BLaER1 (cell line): ENCODE data around the gene IGF2BP1.

Source experiments
- H3K27ac ChIP-seq: shearing (Covaris generic); formaldehyde crosslinking; 2 replicates; pipeline ENCODE4 v1.8.1; 2022
- H3K27me3 ChIP-seq: shearing (Covaris generic); formaldehyde crosslinking; 2 replicates; pipeline ENCODE4 v1.8.1; 2022
- H3K36me3 ChIP-seq: shearing (Covaris generic); formaldehyde crosslinking; 2 replicates; pipeline ENCODE4 v1.8.1; 2022
- H3K4me1 ChIP-seq: shearing (Covaris generic); formaldehyde crosslinking; 2 replicates; pipeline ENCODE4 v1.8.1; 2022
- H3K4me2 ChIP-seq: shearing (Covaris generic); formaldehyde crosslinking; 2 replicates; pipeline ENCODE4 v1.8.1; 2022
- H3K4me3 ChIP-seq: shearing (Covaris generic); formaldehyde crosslinking; 2 replicates; pipeline ENCODE4 v1.8.1; 2022
- H3K9ac ChIP-seq: shearing (Covaris generic); formaldehyde crosslinking; 2 replicates; pipeline ENCODE4 v1.8.1; 2022
- H3K9me3 ChIP-seq: shearing (Covaris generic); formaldehyde crosslinking; 2 replicates; pipeline ENCODE4 v1.8.1; 2022
- H4K20me1 ChIP-seq: shearing (Covaris generic); formaldehyde crosslinking; 2 replicates; pipeline ENCODE4 v1.8.1; 2022
- Cebpa-rat ChIP-seq: shearing (Covaris generic); IDR thresholded peaks from 2 replicates; pipeline ENCODE4 v1.8.1; 2022

Gene IGF2BP1

DNA sequence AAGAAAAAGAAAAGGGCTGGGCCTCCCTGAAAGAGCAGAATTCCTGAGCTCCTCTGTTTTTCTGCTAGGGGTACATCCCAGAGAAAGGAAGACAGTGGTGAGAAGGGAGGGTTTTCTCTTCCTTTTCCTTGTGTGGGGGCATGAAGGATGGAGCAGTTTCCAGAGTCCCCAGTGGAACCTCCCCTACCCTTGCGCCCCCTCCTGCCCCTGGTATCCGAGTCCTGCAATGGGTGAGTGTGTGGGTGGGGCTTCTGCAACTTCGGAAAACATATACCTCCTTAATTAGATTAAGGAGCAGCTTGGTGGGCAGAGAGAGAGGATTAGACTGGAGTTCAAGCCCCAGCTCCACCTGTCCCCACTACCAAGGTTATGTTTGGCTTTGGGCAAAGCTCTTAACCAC lies 23.4 kb upstream of the IGF2BP1 start:
- H3K4me2 ChIP-seq = no peak overlapping the region
- no peak overlapping the region for H3K4me3 ChIP-seq
- H3K27ac ChIP-seq = no peak overlapping the region
- no peaks in the 10 kb centered on the region for H3K36me3 ChIP-seq
- H3K4me1 ChIP-seq = no peaks in the 10 kb centered on the region
- no peaks in the 10 kb centered on the region for H3K27me3 ChIP-seq
- TF ChIP-seq Cebpa-rat = no peak
- H3K9ac ChIP-seq = no peak overlapping the region
- no peaks in the 10 kb centered on the region for H3K9me3 ChIP-seq
- no peaks in the 10 kb centered on the region for H4K20me1 ChIP-seq

DNA sequence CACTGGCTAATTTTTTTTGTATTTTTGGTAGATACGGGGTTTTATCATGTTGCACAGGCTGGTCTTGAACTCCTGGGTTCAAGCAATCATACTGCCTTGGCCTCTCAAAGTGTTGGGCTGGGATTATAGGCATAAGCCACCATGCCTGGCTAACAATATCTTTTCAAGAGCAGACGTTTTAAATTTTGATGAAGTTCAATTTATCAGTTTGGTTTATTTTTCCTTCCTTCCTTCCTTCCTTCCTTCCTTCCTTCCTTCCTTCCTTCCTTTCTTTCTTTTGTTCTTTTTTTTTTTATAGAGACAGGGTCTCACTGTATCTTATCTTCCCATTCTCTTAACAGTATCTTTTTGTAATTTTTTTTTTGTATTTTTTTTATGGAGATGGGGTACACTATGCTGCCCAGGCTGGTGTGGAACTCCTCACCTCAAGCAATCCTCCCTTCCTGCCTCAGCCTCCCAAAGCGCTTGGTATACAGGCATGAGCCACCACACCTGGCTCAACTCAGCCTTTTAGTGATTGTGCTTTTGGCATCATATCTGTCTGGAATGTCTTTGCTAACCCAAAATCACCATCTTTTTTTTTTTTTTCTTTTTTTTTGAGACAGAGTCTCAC lies 15.2 kb upstream of the IGF2BP1 start:
- TF ChIP-seq Cebpa-rat = no peak
- no peak overlapping the region for H3K9ac ChIP-seq
- H3K4me3 ChIP-seq = no peak overlapping the region
- H3K27me3 ChIP-seq = peaks cover 6% of the 10 kb centered on the region; the same call in 1 of the 2 replicates
- H3K27ac ChIP-seq = no peak overlapping the region
- no peaks in the 10 kb centered on the region for H3K36me3 ChIP-seq
- no peaks in the 10 kb centered on the region for H4K20me1 ChIP-seq
- no peaks in the 10 kb centered on the region for H3K4me1 ChIP-seq
- H3K4me2 ChIP-seq = no peak overlapping the region
- H3K9me3 ChIP-seq = peaks cover 15% of the 10 kb centered on the region

DNA sequence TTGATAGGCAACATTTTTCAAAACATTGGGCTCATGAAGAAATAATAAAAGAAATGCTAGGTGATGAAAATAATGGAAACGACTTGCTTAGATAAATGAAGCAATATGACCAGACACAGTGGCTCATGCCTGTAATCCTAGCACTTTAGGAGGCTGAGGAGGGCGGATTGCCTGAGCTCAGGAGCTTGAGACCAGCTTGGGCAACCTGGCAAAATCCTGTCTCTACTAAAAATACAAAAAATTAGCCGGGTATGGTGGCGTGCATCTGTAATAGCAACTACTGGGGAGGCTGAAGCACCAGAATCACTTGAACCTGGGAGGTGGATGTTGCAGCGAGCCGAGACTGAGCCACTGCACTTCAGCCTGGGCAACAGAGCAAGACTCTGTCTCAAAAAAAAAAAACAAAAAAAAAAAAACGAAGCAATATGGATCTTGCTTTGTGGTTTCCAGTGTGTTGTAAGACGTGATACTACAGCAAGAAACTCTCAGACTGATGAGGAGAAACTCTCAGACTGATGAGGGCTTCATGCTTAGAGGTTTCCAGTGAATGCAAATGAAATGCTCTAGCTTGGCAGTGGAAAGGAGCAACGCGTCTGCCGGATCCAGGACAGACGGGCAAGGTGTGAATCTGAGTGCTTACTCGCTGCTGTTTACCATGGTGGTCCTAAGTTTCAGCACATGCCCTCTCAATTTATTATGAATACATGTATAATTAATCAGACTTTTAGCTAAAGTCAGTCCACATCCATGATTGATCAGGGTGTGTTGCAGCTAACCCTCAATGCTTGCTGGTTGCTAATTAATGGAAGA lies 11.5 kb upstream of the IGF2BP1 start:
- H3K4me3 ChIP-seq = no peak overlapping the region
- H3K36me3 ChIP-seq = no peaks in the 10 kb centered on the region
- no peak overlapping the region for H3K27ac ChIP-seq
- H3K9ac ChIP-seq = no peak overlapping the region
- no peak for TF ChIP-seq Cebpa-rat
- H3K9me3 ChIP-seq = peaks cover 14% of the 10 kb centered on the region
- H4K20me1 ChIP-seq = peaks cover 9% of the 10 kb centered on the region; the same call in 1 of the 2 replicates
- H3K4me1 ChIP-seq = no peaks in the 10 kb centered on the region
- no peak overlapping the region for H3K4me2 ChIP-seq
- peaks cover 41% of the 10 kb centered on the region for H3K27me3 ChIP-seq

DNA sequence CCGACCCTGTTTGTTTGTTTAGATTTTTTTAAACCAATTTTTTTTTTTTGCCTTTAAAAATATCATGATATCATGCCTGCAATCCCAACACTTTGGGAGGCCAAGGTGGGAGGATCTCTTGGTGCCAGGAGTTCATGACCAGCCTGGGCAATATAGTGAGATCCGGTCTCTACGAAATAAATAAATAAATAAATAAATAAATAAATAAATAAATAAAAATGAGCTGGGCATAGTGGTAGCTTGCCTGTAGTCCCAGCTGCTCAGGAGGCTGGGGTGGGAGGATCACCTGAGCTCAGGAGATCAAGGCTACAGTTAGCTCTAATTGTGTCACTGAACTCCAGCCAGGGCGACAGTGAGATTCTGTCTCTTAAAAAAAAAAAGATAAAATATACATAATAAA lies 8.1 kb upstream of the IGF2BP1 start:
- H3K4me3 ChIP-seq = no peak overlapping the region
- no peak overlapping the region for H3K27ac ChIP-seq
- H3K36me3 ChIP-seq = no peaks in the 10 kb centered on the region
- no peaks in the 10 kb centered on the region for H3K9me3 ChIP-seq
- H3K4me1 ChIP-seq = no peaks in the 10 kb centered on the region
- no peak overlapping the region for H3K4me2 ChIP-seq
- H3K9ac ChIP-seq = no peak overlapping the region
- peaks cover 72% of the 10 kb centered on the region for H3K27me3 ChIP-seq
- peaks cover 37% of the 10 kb centered on the region for H4K20me1 ChIP-seq
- no peak for TF ChIP-seq Cebpa-rat

DNA sequence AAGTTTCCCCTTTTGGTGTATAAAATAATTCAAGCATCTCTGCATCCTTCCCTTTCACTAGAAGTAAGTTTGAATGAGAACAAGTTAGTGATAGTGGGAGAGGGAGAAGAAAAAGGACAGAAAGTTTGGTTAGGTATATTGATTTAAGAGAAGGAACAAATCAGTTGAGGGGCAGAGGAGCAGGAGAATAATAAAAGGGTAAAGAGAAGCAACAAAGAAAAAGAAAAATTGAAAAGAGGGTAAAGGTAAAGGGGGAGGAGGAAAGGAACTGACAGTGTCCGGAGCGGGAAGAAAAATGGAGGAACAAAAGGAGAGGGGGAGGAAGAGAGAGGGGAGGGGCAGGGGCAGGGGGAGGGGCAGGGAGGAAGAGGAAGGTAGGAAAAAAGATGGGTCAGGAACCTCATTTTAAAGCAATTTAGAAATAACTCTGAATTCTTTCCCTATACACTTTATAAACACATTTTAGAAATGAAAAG lies 6.3 kb upstream of the IGF2BP1 start:
- Histone ChIP-seq H3K4me1 (no peaks in the 10 kb centered on the region), H3K9ac (no peak overlapping the region), H3K36me3 (no peaks in the 10 kb centered on the region), H3K4me3 (no peak overlapping the region), H4K20me1 (peaks cover 55% of the 10 kb centered on the region), H3K27ac (no peak overlapping the region), H3K9me3 (no peaks in the 10 kb centered on the region), H3K4me2 (no peak overlapping the region), H3K27me3 (peaks cover 90% of the 10 kb centered on the region)
- no peak for TF ChIP-seq Cebpa-rat

DNA sequence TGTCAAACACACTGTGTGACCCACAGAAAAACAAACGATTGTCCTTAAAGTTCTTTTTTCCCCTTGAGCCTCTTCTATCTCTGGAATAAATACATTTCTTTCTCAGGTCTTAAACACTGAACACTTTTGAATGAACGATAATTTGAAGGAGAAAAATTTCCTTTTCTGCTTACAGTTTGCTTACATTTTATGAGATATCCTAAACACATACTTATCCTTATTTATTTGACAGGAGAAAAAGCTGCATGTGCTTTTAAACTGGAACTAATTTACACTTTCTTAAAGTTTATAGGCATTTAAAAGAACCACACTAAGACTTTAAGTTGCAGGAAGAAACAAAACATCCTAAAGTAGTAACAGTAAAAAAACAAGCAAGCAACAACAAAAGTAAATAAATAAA lies 4.7 kb upstream of the IGF2BP1 start:
- Histone ChIP-seq H3K4me2 (no peak overlapping the region), H3K9ac (no peak overlapping the region), H3K27ac (no peak overlapping the region), H3K9me3 (no peaks in the 10 kb centered on the region), H4K20me1 (peaks cover 70% of the 10 kb centered on the region), H3K4me3 (no peak overlapping the region), H3K36me3 (no peaks in the 10 kb centered on the region), H3K27me3 (peaks cover 95% of the 10 kb centered on the region), H3K4me1 (no peaks in the 10 kb centered on the region)
- no peak for TF ChIP-seq Cebpa-rat

DNA sequence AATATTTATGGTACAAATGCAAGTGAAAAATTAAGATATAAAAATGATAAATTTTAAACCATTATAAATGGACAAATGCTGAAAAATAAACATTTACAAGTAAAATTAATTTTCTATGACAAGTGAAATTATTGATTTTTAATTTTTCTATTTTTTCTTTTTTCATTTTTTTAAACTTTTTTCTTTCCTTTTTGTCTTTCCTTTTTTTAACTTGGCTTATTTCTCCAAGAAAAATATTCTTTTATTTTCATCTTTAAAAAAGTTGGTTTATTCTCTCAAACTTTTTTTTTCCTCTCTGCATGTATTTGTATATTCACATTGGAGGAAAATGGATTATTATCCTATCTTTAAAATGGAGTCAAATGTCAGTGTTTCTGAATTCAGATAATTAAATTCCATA lies 3.9 kb upstream of the IGF2BP1 start:
- TF ChIP-seq Cebpa-rat = no peak
- peaks cover 97% of the 10 kb centered on the region for H3K27me3 ChIP-seq
- H4K20me1 ChIP-seq = peaks cover 79% of the 10 kb centered on the region
- H3K36me3 ChIP-seq = no peaks in the 10 kb centered on the region
- no peak overlapping the region for H3K4me3 ChIP-seq
- no peaks in the 10 kb centered on the region for H3K9me3 ChIP-seq
- no peak overlapping the region for H3K4me2 ChIP-seq
- no peak overlapping the region for H3K9ac ChIP-seq
- H3K4me1 ChIP-seq = no peaks in the 10 kb centered on the region
- H3K27ac ChIP-seq = no peak overlapping the region

DNA sequence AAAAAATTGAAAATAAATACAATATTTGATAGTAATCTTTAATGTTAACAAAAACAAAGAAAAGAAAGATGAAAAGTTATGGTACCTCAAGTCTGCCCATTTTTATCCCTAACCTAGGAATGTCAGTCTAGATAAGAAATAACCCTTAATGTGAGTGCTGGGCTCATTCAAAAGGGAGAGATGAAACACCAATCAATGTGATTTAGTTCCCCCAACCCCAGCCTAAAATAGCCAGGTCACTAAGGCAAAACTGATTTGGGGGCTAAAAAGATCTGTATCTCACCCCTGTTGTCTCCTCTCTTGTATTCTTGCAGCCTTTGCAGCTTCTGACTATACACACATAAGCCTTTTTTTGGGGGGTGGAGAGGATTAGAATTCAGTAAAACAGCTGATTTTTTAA lies 3.2 kb upstream of the IGF2BP1 start:
- H4K20me1 ChIP-seq = peaks cover 85% of the 10 kb centered on the region
- no peak overlapping the region for H3K4me3 ChIP-seq
- H3K27ac ChIP-seq = no peak overlapping the region

DNA sequence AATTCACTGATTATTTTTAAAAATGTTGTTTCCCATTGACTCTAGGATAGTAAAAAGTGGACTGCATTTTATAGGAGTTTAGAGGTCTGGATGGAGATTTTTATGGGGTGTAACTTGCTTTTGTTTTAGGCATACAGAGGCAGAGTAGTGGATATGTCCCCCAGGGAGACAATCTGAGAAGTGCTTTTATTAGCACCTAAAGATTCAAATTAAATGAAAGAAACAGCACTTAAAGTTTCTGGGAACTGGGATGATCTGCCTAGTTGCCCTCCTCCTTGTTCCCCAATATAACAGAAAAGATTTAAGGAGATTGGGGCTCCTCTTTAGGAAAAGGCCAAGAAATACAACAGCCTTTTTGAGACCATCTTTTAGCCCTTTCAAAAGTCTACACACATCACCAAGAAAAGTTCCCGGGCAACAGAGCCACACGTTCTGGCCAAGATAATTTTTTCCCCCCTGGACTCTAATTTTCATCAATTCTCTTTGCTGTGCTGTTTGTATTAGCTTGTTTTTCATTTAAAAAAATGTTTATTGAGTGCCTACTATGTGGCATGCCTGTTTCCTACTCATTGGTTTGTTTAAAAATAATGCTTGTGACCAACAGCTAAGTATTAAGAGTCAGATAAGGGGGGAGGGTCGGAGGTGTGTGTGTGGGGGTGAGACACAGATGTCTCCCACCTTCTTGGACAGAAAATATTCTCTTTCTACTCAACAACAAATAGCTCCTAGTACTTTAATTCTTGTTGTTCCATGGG lies 2.5 kb upstream of the IGF2BP1 start:
- H3K4me2 ChIP-seq = no peak overlapping the region

More for the DNA sequence above, 3.2 kb upstream of the IGF2BP1 start:
- Histone ChIP-seq H3K36me3 (no peaks in the 10 kb centered on the region), H3K4me1 (no peaks in the 10 kb centered on the region), H3K9ac (no peak overlapping the region), H3K9me3 (no peaks in the 10 kb centered on the region), H3K4me2 (no peak overlapping the region), H3K27me3 (peaks cover 97% of the 10 kb centered on the region)
- no peak for TF ChIP-seq Cebpa-rat

More for the DNA sequence above, 2.5 kb upstream of the IGF2BP1 start:
- Histone ChIP-seq H3K27me3 (peaks cover 97% of the 10 kb centered on the region), H4K20me1 (peaks cover 93% of the 10 kb centered on the region), H3K4me3 (no peak overlapping the region), H3K9ac (no peak overlapping the region), H3K36me3 (no peaks in the 10 kb centered on the region), H3K9me3 (no peaks in the 10 kb centered on the region), H3K4me1 (no peaks in the 10 kb centered on the region), H3K27ac (no peak overlapping the region)
- no peak for TF ChIP-seq Cebpa-rat
